ENCODE measurements around the gene SLC22A12. TPM values are rescaled to one million over a fixed set of nuclear protein-coding genes. Genes with fewer than 3 reads are reported as not detected.

SLC22A12 gene
- total RNA-seq (not detected), polyA plus RNA-seq (not detected)

DNA sequence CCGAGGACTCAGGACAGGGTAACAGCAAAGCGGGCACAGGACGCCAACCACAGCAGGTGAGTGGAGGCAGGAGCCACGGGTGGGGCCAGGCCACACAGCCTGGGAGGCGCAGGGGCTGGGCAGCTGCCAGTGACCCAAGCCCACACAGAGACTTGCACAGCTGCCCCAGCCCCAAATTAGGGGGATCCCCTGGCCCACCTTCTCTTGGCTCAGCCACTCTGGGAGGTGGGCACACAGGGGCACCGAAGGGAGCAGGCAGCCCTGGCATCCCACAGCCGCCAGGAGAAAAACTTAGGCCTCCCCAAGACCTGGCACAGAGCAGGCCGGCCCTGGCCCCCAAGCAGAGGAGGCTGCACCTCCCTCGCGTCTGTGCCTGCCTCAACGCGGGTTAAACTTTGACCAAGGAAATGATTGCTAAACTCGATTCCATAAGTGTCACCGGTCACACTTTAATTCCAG is at the start of gene SLC22A12:
Gene SLC22A12 (plus strand): TSS at position 458 of the 459 bp plus-strand sequence. CDS start 337 bp downstream, outside the sequence.
- no peak for TF ChIP-seq POLR2AphosphoS5 (IDR thresholded peaks at IDR 0.05)
- TF ChIP-seq, protein P1, sequence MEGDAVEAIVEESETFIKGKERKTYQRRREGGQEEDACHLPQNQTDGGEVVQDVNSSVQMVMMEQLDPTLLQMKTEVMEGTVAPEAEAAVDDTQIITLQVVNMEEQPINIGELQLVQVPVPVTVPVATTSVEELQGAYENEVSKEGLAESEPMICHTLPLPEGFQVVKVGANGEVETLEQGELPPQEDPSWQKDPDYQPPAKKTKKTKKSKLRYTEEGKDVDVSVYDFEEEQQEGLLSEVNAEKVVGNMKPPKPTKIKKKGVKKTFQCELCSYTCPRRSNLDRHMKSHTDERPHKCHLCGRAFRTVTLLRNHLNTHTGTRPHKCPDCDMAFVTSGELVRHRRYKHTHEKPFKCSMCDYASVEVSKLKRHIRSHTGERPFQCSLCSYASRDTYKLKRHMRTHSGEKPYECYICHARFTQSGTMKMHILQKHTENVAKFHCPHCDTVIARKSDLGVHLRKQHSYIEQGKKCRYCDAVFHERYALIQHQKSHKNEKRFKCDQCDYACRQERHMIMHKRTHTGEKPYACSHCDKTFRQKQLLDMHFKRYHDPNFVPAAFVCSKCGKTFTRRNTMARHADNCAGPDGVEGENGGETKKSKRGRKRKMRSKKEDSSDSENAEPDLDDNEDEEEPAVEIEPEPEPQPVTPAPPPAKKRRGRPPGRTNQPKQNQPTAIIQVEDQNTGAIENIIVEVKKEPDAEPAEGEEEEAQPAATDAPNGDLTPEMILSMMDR (IDR thresholded peaks at IDR 0.05) = no peak
- TF ChIP-seq EP300 (IDR thresholded peaks at IDR 0.05) = no peak
- TF ChIP-seq POLR2A (IDR thresholded peaks at IDR 0.05) = no peak
- peaks cover 0 to 10% (median 0%) of the 10 kb centered on the region in 4 donors for H3K9me3 ChIP-seq
- no peak within 1 kb of the TSS for H3K4me3 ChIP-seq
- no peaks in the 10 kb centered on the region for H3K36me3 ChIP-seq
- H3K27ac ChIP-seq = no peak within 1 kb of the TSS
- no peaks in the 10 kb centered on the region for H3K27me3 ChIP-seq
- no peaks in the 10 kb centered on the region for H3K4me1 ChIP-seq
- 37 to 69% methylated on average over 14 of the region's 14 CpGs for WGBS, 2 donors
- DNase-seq = peak; percentile 39
- intact Hi-C loops (cut with DNase I) = no loop called here

DNA sequence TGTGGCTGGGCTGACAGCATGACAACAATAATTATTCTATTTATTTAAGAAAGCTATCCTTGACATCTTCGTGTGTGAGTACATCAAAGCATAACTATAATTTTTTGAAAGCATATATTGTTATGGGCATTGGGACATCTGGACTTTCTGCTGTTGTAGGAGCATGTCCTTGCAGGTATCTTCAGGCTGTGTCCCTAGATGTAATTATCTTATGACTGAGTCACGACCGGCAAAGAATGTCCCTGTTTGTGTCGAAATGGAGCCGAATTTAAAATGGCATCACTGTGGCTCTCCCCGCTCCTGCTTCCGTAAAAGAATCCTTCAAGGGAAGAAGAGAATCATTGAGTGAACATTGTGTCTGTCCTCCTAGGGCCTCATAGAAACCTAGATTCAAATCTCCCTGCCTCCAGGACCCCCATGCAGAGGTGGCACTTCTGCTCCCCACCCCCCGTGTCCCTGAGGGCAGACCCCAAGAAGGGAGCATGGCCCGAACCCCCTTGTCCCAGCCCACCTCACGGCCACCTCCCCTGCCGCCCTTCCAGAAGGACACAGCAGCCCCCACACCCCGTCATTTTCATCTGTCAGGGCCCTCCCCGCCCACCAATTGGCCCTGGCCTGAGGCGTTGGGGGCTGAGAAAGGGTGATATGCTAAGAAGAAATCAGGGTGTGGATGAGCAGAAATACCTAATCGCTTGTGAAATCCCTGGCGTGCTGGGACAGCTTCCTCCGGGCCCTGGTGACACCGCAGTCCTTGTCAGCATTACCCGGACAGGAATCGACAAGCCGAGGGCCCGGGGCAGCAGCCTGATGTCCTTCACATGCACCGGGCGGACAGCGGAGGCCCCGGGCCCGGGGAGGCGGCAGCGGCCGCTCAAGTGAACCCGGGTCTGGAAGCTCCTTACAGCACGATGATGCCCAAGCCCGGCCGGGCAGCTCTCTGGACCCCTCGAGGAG is 48.6 kb upstream of the SLC22A12 start:
- Histone ChIP-seq H3K27ac (no peak overlapping the region), H3K4me3 (no peak overlapping the region), H3K27me3 (no peaks in the 10 kb centered on the region), H3K9me3 (peaks cover 0 to 1% (median 0%) of the 10 kb centered on the region in 4 donors), H3K36me3 (no peaks in the 10 kb centered on the region), H3K4me1 (no peaks in the 10 kb centered on the region)
- TF ChIP-seq, protein P1 (IDR thresholded peaks at IDR 0.05) = no peak
- no peak for TF ChIP-seq POLR2AphosphoS5 (IDR thresholded peaks at IDR 0.05)
- TF ChIP-seq EP300 (IDR thresholded peaks at IDR 0.05) = no peak
- no peak for TF ChIP-seq POLR2A (IDR thresholded peaks at IDR 0.05)
- 92 to 93% methylated on average over 35 of the region's 35 CpGs for WGBS, 2 donors
- intact Hi-C loops (cut with DNase I) = no loop called here
- DNase-seq = no peak

DNA sequence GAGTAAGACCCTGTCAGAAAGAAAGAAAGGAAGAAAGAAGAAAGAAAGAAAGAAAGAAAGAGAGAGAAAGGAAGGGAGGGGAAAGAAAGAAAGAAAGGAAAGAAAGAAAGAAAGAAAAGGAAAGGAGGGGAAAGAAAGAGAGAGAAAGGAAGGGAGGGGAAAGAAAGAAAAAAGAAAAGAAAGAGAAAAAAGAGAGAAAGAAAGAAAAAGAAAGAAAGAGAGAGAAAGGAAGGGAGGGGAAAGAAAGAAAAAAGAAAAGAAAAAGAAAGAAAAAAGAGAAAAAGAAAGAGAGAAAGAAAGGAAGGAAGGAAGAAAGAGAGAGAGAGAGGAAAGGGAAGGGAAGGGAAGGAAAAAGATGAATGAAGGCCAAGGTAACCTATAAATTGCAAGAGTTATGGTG is 47.2 kb upstream of the SLC22A12 start:
- no peak for DNase-seq

DNA sequence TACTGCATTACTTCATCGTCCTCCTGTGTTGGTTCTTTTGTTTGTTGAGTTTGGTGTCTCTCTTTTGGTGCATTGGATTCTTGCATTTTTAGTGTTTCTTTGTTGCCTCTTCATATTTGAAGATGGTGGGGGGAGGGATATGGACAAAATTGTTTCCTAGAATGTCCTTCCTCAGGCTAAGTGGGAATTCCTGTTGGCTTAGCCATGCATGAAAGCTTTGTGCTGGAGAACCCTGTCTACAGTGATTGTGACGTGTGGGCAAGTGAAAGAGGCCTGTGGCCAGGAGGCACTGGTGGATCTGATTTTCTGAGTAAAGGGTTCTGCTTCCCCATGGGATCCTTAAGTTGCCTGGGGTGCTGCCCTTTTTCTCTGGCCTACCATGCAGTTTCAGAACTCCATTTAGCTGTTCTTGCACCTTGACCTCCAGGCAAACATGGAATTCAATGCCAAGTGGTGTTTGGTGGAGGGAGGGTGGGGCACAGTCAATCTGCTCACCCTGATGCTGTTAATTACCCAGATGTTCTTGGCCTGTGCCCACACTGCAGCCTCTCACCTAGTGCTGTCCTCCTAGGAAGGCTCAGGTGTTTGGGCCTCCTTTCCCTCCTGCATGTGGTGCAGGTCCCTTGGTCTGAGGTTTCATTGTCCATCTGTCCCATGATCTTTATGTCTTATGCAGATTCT is 46.3 kb upstream of the SLC22A12 start:
- TF ChIP-seq EP300 (IDR thresholded peaks at IDR 0.05) (no peak), POLR2AphosphoS5 (IDR thresholded peaks at IDR 0.05) (no peak), POLR2A (IDR thresholded peaks at IDR 0.05) (no peak)
- TF ChIP-seq, protein P1 (IDR thresholded peaks at IDR 0.05) = no peak
- Histone ChIP-seq H3K27me3 (no peaks in the 10 kb centered on the region), H3K4me3 (no peak overlapping the region), H3K9me3 (peaks cover 0 to 1% (median 0%) of the 10 kb centered on the region in 4 donors), H3K36me3 (no peaks in the 10 kb centered on the region), H3K4me1 (no peaks in the 10 kb centered on the region), H3K27ac (no peak overlapping the region)
- 89 to 94% methylated on average over 2 of the region's 2 CpGs for WGBS, 2 donors
- no peak for DNase-seq
- intact Hi-C loops (cut with DNase I) = no loop called here

More for the DNA sequence above, 47.2 kb upstream of the SLC22A12 start:
- no peaks in the 10 kb centered on the region for H3K36me3 ChIP-seq
- no peak overlapping the region for H3K4me3 ChIP-seq
- H3K9me3 ChIP-seq = peaks cover 0 to 1% (median 0%) of the 10 kb centered on the region in 4 donors
- intact Hi-C loops (cut with DNase I) = no loop called here
- no peak overlapping the region for H3K27ac ChIP-seq
- H3K27me3 ChIP-seq = no peaks in the 10 kb centered on the region
- H3K4me1 ChIP-seq = no peaks in the 10 kb centered on the region
- no peak for TF ChIP-seq POLR2AphosphoS5 (IDR thresholded peaks at IDR 0.05)
- no peak for TF ChIP-seq EP300 (IDR thresholded peaks at IDR 0.05)
- TF ChIP-seq, protein P1 (IDR thresholded peaks at IDR 0.05) = no peak
- TF ChIP-seq POLR2A (IDR thresholded peaks at IDR 0.05) = no peak
